Natural killer cell (primary cell): ENCODE data around the gene SLC35F3. TPM values are rescaled to one million over a fixed set of nuclear protein-coding genes. Genes with fewer than 3 reads are reported as not detected.

Experiments
- ATAC-seq, 3 donors: fragments of 150-1000 bp in 2 of 3; fragments of 200-7000 bp in 1 of 3; cut with Tn5 transposase; 1 replicate in 1 of 3; 2 replicates in 2 of 3; pipeline ENCODE4 v1.10.0; 2021; ENCODE audit warnings: mild to moderate bottlenecking in 2 of 3, moderate library complexity in 2 of 3
- DNase-seq, 2 donors: peaks; one replicate each; pipeline versions ENCODE4 v3.0.0 to v3.0.0-alpha.2; 2013 to 2021; ENCODE audit warnings: mixed read lengths in 1 of 2
- H3K27ac ChIP-seq: one replicate; pipeline ENCODE4 v1.5.1; 2013; ENCODE audit warnings: mild to moderate bottlenecking, low read length
- H3K27me3 ChIP-seq: one replicate; pipeline ENCODE4 v1.6.1; 2013; ENCODE audit warnings: low read length; ENCODE audit not compliant: control insufficient read depth, insufficient read depth
- H3K36me3 ChIP-seq: one replicate; pipeline ENCODE4 v1.6.1; 2013; ENCODE audit warnings: low read length; ENCODE audit not compliant: control insufficient read depth, insufficient read depth
- H3K4me1 ChIP-seq: one replicate; pipeline ENCODE4 v1.6.1; 2013; ENCODE audit warnings: low read length; ENCODE audit not compliant: control insufficient read depth, insufficient read depth
- H3K4me3 ChIP-seq: one replicate; pipeline ENCODE4 v1.5.1; 2013; ENCODE audit warnings: low read length
- H3K9me3 ChIP-seq: one replicate; pipeline ENCODE4 v1.6.1; 2013; ENCODE audit warnings: low read length; ENCODE audit not compliant: control insufficient read depth, insufficient read depth
- H3K27ac Mint-ChIP-seq, 2 donors: one replicate each; pipeline ENCODE4 v1.8.0; 2022; ENCODE audit warnings: mild to moderate bottlenecking in 2 of 2, mixed read lengths in 2 of 2, moderate library complexity in 1 of 2
- H3K27me3 Mint-ChIP-seq, 2 donors: one replicate each; pipeline ENCODE4 v1.8.0; 2022; ENCODE audit warnings: low read depth in 2 of 2, mixed read lengths in 2 of 2
- H3K36me3 Mint-ChIP-seq: one replicate; pipeline ENCODE4 v1.8.0; 2022; ENCODE audit warnings: mixed read lengths
- H3K4me1 Mint-ChIP-seq, 2 donors: one replicate each; pipeline ENCODE4 v1.8.0; 2022; ENCODE audit warnings: mixed read lengths in 2 of 2
- H3K4me3 Mint-ChIP-seq: one replicate; pipeline ENCODE4 v1.8.0; 2022; ENCODE audit warnings: mild to moderate bottlenecking, moderate library complexity, mixed read lengths
- H3K9me3 Mint-ChIP-seq, 2 donors: one replicate each; pipeline ENCODE4 v1.8.0; 2022; ENCODE audit warnings: mixed read lengths in 2 of 2
- CTCF ChIP-seq: fragments of 200-600 bp; IDR thresholded peaks from one replicate; pipeline ENCODE4 v1.8.0; 2022; ENCODE audit warnings: antibody characterized with exemption
- WGBS: methylation state at CpG from one replicate; pipeline ENCODE4 v1.1.7; 2013; ENCODE audit warnings: missing lambda C conversion rate; ENCODE audit not compliant: insufficient coverage; 5-methylcytosine and 5-hydroxymethylcytosine counted together
- intact Hi-C: fragments of 100-400 bp; cut with micrococcal nuclease; formaldehyde crosslinking; loops from one replicate; pipeline ENCODE4 v1.14.2; 2022
- total RNA-seq, 4 donors: library from RNA; stranded (reverse); fragments of 120-200 nt in 1 of 4; gene quantifications; one replicate each; pipeline versions ENCODE4 v1.2.3 to v1.2.4, GENCODE V29; 2013 to 2022

SLC35F3 gene
- total RNA-seq, 3 donors from 2014 or later (not counting 1 experiment from before 2014, with no cell fraction given) = not detected

- ATAC-seq = peak in 2 of 3 donors; percentile 43 to 86
- WGBS = 1% methylated on average over 10 of the region's 10 CpGs
- Histone ChIP-seq H3K27ac (no peak overlapping the region), H3K27me3 (peaks cover 27% of the 10 kb centered on the region), H3K4me3 (no peak overlapping the region), H3K9me3 (no peaks in the 10 kb centered on the region), H3K4me1 (peaks cover 20% of the 10 kb centered on the region), H3K36me3 (no peaks in the 10 kb centered on the region)
- H3K27ac Mint-ChIP-seq = peak overlapping the region; percentile 31 to 62
- peak in 1 of 2 donors; percentile 54 for DNase-seq
- intact Hi-C loops = no loop called here
- H3K36me3 Mint-ChIP-seq = no peaks in the 10 kb centered on the region
- peaks cover 0 to 4% of the 10 kb centered on the region in 2 donors for H3K9me3 Mint-ChIP-seq
- peaks cover 17 to 21% of the 10 kb centered on the region in 2 donors for H3K4me1 Mint-ChIP-seq
- peak overlapping the region; percentile 82 for H3K4me3 Mint-ChIP-seq
- H3K27me3 Mint-ChIP-seq = peaks cover 16 to 67% of the 10 kb centered on the region in 2 donors
- TF ChIP-seq CTCF = no peak
These were observed 326.0 kb downstream of the SLC35F3 start for GRCh38 chr1:234230414-234230862.

GRCh38 chr1:234231061-234231892 lies 326.8 kb downstream of the SLC35F3 start:
- peak in 1 of 2 donors; percentile 9 for DNase-seq
- peak in 1 of 3 donors; percentile 45 for ATAC-seq
- Mint-ChIP-seq H3K4me3 (peak overlapping the region; percentile 82), H3K27me3 (peaks cover 18 to 74% of the 10 kb centered on the region in 2 donors), H3K4me1 (peaks cover 17 to 21% of the 10 kb centered on the region in 2 donors), H3K27ac (peak overlapping the region in 1 of 2 donors; percentile 31), H3K36me3 (no peaks in the 10 kb centered on the region), H3K9me3 (peaks cover 0 to 4% of the 10 kb centered on the region in 2 donors)
- H3K9me3 ChIP-seq = no peaks in the 10 kb centered on the region
- intact Hi-C loops = no loop called here
- no peaks in the 10 kb centered on the region for H3K36me3 ChIP-seq
- H3K27ac ChIP-seq = no peak overlapping the region
- WGBS = 78% methylated on average over 55 of the region's 55 CpGs
- H3K4me3 ChIP-seq = no peak overlapping the region
- H3K27me3 ChIP-seq = peaks cover 27% of the 10 kb centered on the region
- peaks cover 20% of the 10 kb centered on the region for H3K4me1 ChIP-seq
- TF ChIP-seq CTCF = no peak

GRCh38 chr1:234231893-234232276 lies 327.4 kb downstream of the SLC35F3 start:
- Histone ChIP-seq H3K4me3 (no peak overlapping the region), H3K27me3 (peaks cover 27% of the 10 kb centered on the region), H3K36me3 (no peaks in the 10 kb centered on the region), H3K27ac (no peak overlapping the region), H3K4me1 (peaks cover 20% of the 10 kb centered on the region), H3K9me3 (no peaks in the 10 kb centered on the region)
- Mint-ChIP-seq H3K27me3 (peaks cover 18 to 74% of the 10 kb centered on the region in 2 donors), H3K9me3 (peaks cover 0 to 4% of the 10 kb centered on the region in 2 donors), H3K27ac (no peak overlapping the region), H3K36me3 (no peaks in the 10 kb centered on the region), H3K4me3 (peak overlapping the region; percentile 35), H3K4me1 (peaks cover 17 to 21% of the 10 kb centered on the region in 2 donors)
- no peak for TF ChIP-seq CTCF
- ATAC-seq (no peak), DNase-seq (no peak)
- 93% methylated on average over 13 of the region's 13 CpGs for WGBS
- intact Hi-C loops = no loop called here
